HG03095 (cell line): ENCODE results near the gene LRRC58.
"Not testable (repeated sequence)": the region's sequence is repeated elsewhere in the genome, so short reads cannot be mapped to it uniquely, and the experiment has no call there.

ENCODE experiments used
- ATAC-seq: cut with Tn5 transposase; IDR thresholded peaks from one replicate; pipeline ENCODE4 v1.9.1; 2021; ENCODE audit warnings: moderate library complexity; ENCODE audit not compliant: unreplicated experiment

LRRC58 gene

DNA sequence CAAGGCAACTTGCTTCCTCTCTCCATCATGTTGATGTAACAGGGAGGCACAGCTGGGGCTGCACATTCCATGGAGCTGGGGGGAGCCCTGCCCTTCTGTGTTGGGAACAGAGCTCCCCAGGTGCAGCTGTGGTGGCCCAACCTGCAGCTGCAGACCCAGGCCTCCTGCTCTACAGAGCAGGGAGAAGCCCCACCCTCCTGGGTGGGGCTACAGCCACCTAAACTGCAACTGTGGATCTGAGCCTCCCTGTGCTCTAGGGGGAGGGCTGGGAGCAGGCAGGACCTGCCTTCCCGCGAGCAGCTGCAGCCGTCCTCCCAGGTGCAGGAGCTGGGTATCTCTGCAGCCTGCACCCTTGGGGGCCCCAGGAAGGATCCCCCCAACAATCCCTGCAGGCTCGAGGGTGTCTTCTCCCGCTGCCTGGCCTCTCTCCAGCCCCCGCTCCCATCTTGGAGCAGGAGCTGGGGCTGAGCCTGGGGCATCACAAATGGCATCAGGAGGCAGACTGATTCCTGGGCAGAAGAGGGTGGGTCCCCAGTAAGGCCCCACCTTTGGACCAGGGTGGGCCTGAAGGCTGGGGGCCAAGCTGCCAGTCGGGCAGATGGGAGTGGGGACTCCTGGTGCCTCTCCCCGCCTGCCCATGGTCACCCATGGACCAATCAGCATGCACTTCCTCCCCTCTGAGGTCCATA lies 7.4 kb downstream of the LRRC58 start:
- no peak for ATAC-seq

DNA sequence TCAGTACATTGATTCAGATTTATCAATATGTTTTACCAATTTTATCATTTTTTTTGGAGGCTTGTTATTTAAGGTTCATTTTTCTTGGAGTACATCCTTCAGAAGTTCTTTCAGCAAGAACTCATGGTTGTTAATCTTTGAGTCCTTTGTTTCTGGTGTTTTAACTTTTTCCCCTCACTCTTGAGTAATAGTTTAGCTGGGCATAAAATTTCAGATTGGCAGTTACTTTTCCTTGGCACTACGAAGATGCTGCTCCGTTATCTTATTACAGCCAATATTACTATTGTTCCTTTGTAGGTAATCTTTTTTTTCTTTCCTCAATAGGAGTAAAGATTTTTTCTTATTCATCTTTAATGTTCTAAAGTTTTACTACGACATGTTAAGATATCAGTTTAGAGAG lies 9.8 kb downstream of the LRRC58 start:
- ATAC-seq: no peak

DNA sequence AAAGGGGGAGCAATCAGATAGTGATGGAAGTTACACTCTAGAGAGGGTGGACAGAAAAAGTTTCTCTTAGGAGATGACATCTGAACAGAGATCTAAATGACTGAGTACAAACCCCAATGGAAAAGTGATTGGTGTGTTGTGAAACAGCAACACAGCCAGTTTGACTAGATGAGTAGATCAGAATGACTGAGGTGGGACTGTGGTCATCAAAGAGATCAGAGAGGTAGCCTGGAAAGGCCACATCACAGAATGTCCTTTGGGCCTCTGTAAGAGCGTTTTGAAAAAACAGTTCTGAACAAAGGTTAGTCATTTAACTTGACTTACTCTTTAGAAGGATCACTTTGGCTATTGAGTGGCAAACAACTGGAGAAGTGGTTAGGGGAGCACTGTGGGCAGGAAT lies 10.6 kb downstream of the LRRC58 start:
- no peak for ATAC-seq

DNA sequence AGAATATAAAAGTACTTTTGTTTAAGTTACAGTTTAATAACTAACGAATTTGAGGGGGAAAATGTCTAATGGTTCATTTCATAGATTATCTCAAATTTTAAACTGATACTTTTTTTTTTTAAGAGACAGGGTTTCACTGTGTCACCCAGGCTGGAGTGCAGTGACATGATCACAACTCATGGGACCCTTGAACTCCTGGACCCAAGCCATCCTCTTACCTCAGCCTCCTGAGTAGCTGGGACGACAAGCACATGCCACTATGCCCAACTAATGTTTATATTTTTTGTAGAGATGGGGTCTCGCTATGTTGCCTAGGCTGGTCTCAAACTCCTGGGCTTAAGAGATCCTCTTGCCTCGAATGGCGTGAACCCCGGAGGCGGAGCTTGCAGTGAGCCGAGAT lies 16.5 kb downstream of the LRRC58 start:
- no peak for ATAC-seq

DNA sequence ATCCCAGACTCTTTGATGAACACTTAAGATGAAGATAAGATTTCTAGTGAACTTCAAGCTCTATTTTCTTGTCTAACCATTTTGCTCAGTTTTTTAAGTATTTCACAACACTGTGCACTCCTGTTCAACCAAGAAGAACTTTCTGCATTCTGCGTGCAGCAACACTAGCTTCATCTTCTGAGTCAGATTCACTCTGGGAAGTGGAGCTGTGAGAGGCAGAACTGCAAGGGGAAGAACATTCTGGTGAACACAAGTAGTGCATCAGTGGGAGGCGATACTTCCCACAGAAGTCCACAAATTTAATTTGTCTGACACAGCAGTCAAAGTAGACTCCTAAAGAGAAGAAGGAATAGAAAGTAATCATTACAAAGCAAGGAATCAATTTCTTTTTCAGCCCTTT lies 18.1 kb downstream of the LRRC58 start:
- ATAC-seq: no peak

DNA sequence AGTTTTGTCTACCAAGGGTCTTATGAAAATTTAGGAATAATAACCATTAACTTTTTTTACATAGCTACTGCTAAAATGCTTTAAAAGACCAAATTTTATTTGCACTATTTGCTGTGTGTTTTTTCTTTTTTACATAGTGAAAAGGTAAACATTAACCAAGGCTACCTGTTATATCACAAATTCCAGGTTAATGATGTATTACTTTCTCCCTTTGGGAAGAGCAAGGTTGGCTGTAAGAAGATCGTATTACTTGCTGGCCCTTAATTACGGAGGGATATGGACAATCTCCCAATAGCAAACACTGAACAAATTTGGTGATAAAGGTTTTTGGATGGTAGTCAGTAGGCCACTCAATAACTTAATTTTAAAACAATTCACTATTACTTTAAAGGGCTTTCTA lies 22.4 kb downstream of the LRRC58 start:
- no peak for ATAC-seq

DNA sequence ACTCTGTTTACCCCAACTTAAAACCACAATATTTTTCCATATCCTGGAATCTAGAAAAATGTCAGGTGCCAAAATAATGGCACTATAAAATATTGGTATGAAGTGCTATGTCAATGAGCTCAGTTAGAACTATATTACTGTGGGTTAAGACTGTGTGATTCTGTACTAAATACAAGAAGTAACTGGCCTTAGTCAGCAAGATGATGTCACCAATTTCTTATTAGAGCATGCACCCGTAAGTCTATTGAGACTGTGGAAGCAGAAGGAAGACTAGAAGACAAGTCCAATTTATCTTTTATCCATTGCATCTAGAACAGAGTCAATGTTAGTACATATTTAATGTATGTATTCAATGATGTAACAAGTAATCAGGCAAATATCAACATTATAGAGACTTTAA lies 25.0 kb downstream of the LRRC58 start:
- no peak for ATAC-seq

DNA sequence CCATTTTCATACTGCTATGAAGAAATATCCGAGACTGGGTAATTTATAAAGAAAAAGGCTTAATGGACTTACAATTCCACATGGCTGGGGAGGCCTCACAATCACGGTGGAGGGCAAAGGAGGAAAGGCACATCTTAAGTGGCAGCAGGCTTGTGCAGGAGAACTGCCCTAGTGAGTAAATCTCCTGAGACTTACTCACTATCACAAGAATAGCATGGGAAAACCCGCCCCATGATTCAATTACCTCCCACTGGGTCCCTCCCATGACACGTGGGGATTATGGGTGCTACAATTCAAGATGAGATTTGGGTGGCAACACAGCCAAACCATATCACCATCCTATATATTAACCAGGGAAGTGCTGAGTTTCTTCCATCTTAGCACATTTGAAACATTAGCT lies 25.4 kb downstream of the LRRC58 start:
- not testable (repeated sequence) for ATAC-seq

DNA sequence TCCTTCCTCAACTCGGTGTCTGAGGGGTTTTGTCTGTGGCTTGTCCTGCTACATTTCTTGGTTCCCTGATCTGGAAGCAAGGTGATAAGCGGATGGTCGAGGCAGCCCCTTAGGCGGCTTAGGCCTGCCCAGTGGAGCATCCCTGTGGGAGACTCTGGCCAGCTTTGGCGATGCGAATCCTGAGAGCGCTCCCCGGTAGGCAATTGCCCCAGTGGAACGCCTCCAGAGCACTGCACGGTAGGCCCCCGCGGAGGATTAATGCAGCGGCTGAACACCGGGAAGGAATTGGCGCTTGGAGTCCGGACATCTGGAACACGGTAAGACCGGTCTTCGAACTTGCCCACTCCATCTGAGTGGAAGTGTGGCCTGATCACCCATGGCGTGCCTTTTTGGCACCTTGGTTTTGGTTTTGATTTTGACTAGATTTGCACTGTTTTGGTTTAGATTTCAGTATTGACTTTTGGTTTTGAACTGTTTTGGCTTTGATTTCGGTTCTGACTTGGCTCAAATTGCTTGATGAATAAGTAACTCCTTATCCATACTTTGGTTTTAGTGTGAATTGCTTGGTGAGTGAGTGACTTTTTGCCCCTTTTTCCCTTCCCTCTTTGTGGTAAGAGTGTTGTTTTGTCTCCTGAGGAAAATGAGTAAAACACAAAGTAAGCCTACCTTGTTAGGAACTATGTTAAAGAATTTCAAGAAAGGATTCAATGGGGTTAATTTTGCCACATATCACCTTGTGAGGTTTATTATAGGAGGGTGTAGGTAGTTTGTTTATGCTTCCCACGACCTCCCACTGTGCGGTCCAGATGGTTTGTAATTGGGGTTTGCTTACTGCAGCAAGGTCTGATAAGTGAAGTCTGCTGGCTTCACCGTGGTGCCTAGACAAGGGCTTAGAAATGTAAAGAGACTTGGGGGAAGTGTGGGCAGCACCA lies 37.0 kb downstream of the LRRC58 start:
- ATAC-seq: no peak

DNA sequence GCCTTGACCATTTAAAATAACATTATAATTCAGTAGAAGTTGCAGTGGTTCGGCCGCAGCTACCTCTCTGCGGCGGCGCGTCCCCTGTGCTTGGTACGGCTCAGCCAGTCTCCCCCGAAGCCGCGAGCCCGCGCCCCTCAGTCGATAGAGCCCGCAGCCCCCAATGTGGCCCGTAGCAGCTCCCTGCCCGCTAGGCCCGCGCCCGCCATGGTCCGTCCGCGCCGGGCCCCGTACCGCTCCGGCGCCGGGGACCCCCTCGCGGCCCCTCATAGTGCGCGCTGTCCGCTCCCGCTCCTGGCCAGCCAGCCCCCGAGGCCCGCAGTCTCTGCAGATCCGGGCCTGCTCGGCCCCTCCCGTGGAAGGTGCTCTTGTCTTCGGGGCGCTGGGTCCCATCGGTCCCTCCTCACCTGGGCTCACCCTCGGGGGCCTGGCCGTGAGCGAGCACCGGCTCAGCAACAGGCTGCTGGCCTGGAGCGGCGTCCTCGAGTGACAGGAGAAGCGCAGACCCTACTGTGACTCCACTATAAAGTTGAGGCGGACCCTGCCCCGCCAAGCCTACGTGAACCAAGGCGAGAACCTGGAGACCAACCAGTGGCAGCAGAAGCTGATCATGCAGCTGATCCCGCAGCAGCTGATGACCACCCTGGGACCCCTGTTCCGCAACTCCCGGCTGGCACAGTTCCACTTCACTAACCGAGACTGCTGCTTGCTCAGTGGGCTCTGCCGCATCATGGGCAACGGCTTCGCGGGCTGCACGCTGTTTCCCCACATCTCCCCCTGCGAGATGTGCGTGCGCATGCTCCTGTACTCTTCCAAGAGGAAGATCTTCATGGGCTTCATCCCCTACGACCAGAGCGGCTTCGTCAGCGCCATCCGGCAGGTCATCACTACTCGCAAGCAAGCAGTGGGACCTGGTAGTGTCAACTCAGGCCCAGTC lies 42.4 kb downstream of the LRRC58 start:
- no peak for ATAC-seq

DNA sequence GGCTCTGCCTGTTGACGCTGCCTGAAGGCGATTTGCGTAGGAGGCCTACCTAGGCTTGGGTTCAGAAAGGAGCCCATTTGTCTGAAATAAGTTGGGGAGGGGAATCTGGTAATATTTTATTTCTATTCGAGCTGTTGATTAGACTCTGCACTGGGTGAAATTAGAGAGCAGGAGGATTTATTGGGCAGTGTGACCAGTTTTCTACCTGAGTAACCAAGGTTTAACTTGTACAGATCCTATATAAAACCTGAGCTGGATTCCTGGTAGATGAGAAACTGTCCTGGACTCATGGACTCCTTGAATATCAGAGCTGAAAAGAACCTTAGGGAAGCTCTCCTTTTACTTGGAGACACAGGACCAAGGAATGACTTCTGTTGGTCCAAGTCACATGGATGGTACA lies 44.5 kb downstream of the LRRC58 start:
- ATAC-seq: no peak

DNA sequence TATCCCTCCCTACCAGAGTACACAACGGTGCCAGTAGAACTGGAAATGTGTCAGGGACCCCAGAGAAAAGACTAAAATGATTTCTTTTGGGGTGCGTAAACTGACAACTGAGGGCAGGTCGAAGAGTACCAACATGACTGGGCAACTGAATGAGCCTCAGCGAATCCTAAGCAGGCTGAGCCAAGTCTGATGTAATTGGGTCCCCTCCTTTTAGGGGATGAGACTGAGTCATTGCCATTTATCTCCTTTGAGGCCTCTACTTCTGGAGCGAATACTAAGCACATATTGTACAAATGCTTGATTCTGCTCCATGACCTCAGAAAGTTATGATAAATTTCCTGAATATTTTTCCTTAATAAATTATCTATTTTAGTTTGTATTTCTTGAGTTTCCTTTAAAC lies 46.8 kb downstream of the LRRC58 start:
- ATAC-seq: no peak

DNA sequence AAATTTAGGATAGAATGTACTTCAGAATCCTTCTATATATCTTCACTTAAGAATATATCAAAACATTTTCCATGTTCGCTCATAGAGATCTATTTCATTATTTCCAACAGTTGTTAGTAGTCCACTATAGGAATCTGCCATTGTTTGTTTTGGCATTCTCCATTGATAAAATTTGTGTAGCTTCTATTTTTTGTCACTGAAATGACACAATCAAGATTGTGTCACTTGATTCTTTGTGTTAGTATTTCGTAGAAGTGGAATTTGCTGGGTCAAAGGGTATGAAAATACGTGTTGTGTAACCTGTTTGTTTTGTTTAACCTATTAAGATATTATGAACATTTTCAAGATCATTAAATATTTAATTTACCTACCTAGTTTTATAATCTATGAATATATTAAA lies 48.2 kb downstream of the LRRC58 start:
- ATAC-seq: no peak

DNA sequence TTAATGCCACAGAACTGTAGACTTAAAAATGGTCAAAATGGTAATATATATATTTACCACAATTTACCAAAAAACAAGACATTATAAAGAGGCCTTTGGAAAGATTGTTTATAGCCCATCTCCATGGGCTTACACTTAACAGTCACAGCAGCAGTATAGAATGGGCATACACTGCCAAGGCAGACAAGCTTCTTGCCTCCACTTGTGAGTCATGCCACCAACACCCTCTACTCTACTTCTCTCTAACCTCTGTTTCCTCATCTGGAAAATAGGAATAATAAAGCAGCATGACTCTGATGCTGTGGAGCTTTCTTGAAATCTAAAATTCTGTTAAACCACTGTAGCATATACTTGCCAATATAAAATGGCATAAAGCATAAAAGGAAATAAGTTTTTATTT lies 49.8 kb downstream of the LRRC58 start:
- ATAC-seq: no peak

DNA sequence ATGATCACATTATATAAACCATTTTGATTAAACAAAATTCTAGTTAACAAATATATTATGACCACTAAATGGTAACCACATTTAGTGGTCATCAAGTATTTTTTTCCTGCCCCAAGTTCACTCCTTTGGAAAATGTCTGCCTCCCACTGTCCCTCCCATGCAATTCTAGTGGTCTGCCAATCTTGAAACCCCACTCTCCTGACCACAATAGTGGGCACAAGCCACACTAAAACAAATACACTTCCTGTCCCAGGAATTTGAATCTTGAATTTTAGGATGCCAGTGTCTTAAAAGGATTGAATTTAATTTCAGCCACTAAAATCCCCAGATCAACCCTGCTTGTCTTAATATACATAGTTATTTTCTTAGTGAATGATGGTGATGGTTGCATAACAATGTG lies 50.2 kb downstream of the LRRC58 start:
- ATAC-seq: no peak

DNA sequence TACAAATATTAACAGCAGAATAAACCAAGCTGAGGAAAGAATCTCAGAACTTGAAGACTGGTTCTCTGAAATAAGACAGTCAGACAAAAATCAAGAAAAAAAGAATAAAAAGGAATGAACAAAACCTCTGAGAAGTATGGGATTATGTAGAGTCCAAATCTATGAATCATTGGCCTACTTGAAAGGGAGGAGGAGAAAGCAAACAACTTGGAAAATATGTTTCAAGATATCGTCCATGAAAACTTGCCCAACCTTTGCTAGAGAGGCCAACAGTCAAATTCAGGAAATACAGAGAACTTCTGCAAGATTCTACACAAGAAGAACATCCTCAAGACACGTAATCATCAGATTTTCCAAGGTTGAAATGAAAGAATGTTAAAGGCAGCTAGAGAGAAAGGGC lies 57.6 kb downstream of the LRRC58 start:
- not testable (repeated sequence) for ATAC-seq

DNA sequence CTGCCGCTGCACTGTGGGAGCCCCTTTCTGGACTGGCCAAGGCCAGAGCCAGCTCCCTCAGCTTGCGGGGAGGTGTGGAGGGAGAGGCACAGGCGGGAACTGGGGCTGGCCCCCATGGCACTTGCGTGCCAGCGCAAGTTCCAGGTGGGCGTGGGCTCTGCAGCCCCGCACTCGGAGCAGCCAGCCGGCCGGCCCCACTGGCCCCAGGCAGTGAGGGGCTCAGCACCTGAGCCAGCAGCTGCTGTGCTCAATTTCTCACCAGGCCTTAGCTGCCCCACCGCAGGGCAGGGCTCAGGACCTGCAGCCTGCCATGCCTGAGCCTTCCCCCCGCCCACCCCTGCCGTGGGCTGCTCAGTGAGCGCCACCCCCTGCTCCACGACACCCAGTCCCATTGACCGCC lies 59.5 kb downstream of the LRRC58 start:
- no peak for ATAC-seq

DNA sequence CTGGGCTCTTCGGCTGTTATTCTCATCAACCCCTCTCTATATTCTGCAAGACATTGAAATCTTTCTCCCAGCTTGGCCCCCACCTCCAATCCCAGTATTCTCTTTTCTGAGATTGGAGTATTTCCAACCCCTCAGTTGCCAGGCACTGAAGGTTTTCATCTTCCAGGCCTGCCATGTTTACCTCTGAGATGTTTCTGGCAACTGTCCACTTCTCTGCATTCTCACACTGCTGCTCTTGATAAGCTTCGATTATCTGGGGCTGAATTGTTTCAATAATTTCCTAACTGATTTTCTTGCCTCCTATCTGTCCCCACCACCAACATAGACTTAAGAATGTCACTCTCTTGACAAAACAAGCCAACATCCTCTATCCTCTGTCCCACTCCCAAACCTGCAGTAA lies 62.7 kb downstream of the LRRC58 start:
- ATAC-seq: no peak

DNA sequence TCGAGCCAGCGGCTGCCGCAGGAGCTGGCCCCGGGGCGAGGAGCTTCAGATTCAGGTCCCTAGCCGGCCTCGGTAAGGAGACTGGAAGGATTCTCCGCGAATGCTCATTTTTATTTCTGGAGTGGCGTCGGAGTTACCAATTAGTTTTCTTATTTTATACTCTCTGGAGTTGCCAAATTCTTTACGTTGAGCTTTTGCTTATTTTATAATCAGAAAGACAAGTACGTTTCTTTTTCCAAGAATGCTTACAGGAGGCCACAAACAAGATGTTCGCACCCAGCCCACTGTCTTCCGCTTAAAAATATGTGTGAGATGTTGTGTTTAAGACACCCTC lies 63.7 kb downstream of the LRRC58 start:
- no peak for ATAC-seq

DNA sequence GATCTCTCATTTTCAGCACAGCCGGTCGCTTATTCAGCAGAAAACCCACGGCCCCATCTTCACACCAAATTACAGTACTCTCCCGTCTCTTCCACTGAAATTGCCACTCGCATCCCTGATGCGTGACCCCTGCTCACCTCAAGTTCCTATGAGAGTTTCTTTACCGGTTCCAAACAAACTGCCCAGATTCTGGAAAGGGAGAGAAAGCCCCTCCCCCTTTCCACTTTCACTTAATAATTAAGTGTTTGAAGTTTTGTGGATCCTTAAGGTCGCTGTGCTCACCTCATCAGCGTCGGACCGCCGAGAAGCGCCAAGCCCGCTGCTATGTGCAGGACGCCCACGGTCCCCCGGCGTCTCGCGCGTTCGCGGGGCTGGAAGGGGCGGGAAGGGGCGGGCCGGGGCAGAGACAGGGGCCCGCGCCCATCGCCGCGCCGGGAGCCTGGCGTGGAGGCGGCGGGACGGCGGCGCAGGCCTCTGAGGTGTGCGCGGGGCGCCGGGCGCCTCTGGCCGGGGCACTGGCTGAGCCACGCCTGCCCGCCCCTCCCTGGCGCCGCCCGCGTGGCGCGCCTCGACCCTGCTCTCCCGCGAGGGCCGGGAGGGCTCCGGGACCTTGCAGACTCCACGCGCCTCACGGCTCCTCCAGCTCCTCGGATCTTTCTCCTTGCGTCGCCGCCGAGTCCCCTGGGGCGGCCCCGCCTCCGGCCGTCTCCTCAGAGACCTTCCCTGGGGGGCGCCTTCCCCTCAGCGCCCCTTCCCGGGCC lies 64.2 kb downstream of the LRRC58 start, which contains the start of gene GPR156:
GPR156 (minus strand) TSS at position 476 of the 761 bp plus-strand sequence. CDS start 41,124 bp downstream, outside the sequence.
- ATAC-seq: no peak

DNA sequence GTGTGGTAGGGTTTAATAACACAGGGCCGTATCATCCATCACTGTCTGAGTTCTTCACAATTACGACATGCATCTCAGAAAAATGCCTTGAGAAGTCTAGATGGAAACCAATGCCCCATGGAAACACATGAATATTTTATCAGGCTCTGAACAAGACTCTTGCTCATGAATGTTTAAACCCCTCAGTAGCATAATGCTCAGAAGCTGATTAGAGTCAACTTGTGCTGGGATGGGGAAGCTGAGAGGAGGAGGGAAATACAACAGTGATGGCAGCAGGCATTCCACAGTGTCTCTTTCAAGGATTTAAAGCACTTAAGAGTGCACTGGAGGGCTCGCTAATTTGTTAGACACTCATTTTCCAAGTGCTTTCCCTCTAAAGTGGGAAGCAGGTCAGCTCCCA lies 67.9 kb downstream of the LRRC58 start:
- no peak for ATAC-seq
